Naive thymus-derived CD8-positive, alpha-beta T cell (primary cell): ENCODE results near the gene ABCC4. TPM values are rescaled to one million over a fixed set of nuclear protein-coding genes. Genes with fewer than 3 reads are reported as not detected.
"Not testable (repeated sequence)": the region's sequence is repeated elsewhere in the genome, so short reads cannot be mapped to it uniquely, and the experiment has no call there.

Experiments
- ATAC-seq, 2 donors: fragments of 150-1000 bp; cut with Tn5 transposase in 1 of 2; sonication (Bioruptor Pico), chemical (Tn5 transposase) in 1 of 2; 1 replicate in 1 of 2; 2 replicates in 1 of 2; pipeline ENCODE4 v1.10.0; 2021; ENCODE audit warnings: mild to moderate bottlenecking in 2 of 2, moderate library complexity in 2 of 2
- POLR2A ChIA-PET: fragments of 350-600 bp; sonication (Branson Sonifier 250); formaldehyde crosslinking; loops from one replicate; lab custom pipeline; 2021; ENCODE audit warnings: antibody characterized with exemption; lab: Charles Lee
- DNase-seq, 10 donors: peaks; one replicate each; pipeline versions ENCODE4 v3.0.0 to v3.0.0-alpha.2; 2020 to 2022
- H3K27ac Mint-ChIP-seq, 10 donors: one replicate each; pipeline ENCODE4 v1.8.0; 2020 to 2022; ENCODE audit warnings: mild to moderate bottlenecking in 10 of 10, mixed read lengths in 10 of 10, moderate library complexity in 4 of 10, inconsistent platforms in 1 of 10
- H3K27me3 Mint-ChIP-seq, 5 donors: one replicate each; pipeline ENCODE4 v1.8.0; 2021 to 2022; ENCODE audit warnings: mixed read lengths in 5 of 5
- H3K36me3 Mint-ChIP-seq, 3 donors: one replicate each; pipeline ENCODE4 v1.8.0; 2020 to 2022; ENCODE audit warnings: mixed read lengths in 3 of 3, mild to moderate bottlenecking in 2 of 3, inconsistent platforms in 1 of 3
- H3K4me1 Mint-ChIP-seq, 4 donors: one replicate each; pipeline ENCODE4 v1.8.0; 2021 to 2022; ENCODE audit warnings: mixed read lengths in 4 of 4
- H3K4me3 Mint-ChIP-seq, 10 donors: one replicate each; pipeline ENCODE4 v1.8.0; 2020 to 2022; ENCODE audit warnings: mild to moderate bottlenecking in 10 of 10, mixed read lengths in 10 of 10, moderate library complexity in 6 of 10, inconsistent platforms in 1 of 10
- H3K9me3 Mint-ChIP-seq, 9 donors: one replicate each; pipeline ENCODE4 v1.8.0; 2020 to 2022; ENCODE audit warnings: mixed read lengths in 9 of 9, mild to moderate bottlenecking in 3 of 9, inconsistent platforms in 1 of 9, moderate library complexity in 1 of 9
- polyA plus RNA-seq, 3 donors: library from polyadenylated mRNA; unstranded; fragments of 300-500 nt; fragmentation: Illumina TruSeq; gene quantifications; one replicate each; pipeline ENCODE4 v1.2.3, GENCODE V29; 2021
- total RNA-seq, 8 experiments: library from RNA in 2 of 8; stranded (reverse) in 2 of 8; gene quantifications; one replicate each; pipeline ENCODE4 v1.2.3 and lab custom pipeline; 2021 to 2026

The ABCC4 gene
- total and polyA plus RNA-seq, 5 experiments from 2014 or later = 3.5 to 9.2 (median 4.4) TPM

- POLR2A ChIA-PET, H3K27me3 Mint-ChIP-seq, H3K4me3 Mint-ChIP-seq, H3K27ac Mint-ChIP-seq, H3K9me3 Mint-ChIP-seq, ATAC-seq, DNase-seq, H3K4me1 Mint-ChIP-seq: not testable (repeated sequence)
- peaks cover 13 to 48% (median 19%) of the 10 kb centered on the region in 3 donors for H3K36me3 Mint-ChIP-seq
Measured at GRCh38 chr13:95198606-95199005, 102.6 kb downstream of the ABCC4 start.

- H3K4me3 Mint-ChIP-seq = no peak overlapping the region
- no peak for ATAC-seq
- H3K36me3 Mint-ChIP-seq = peaks cover 13 to 43% (median 19%) of the 10 kb centered on the region in 3 donors
- peaks cover 2 to 7% (median 4%) of the 10 kb centered on the region in 4 donors for H3K4me1 Mint-ChIP-seq
- no peaks in the 10 kb centered on the region for H3K27me3 Mint-ChIP-seq
- H3K27ac Mint-ChIP-seq = no peak overlapping the region
- POLR2A ChIA-PET = no interaction called here
- DNase-seq = no peak
- H3K9me3 Mint-ChIP-seq = peaks cover 0 to 7% (median 3%) of the 10 kb centered on the region in 9 donors
Measured at GRCh38 chr13:95197548-95197947, 103.7 kb downstream of the ABCC4 start.

- H3K27me3 Mint-ChIP-seq = no peaks in the 10 kb centered on the region
- H3K4me3 Mint-ChIP-seq = no peak overlapping the region
- DNase-seq (no peak), ATAC-seq (no peak)
- H3K36me3 Mint-ChIP-seq = peaks cover 11 to 24% (median 12%) of the 10 kb centered on the region in 3 donors
- POLR2A ChIA-PET = no interaction called here
- H3K27ac Mint-ChIP-seq = no peak overlapping the region
- peaks cover 2 to 7% (median 4%) of the 10 kb centered on the region in 4 donors for H3K4me1 Mint-ChIP-seq
- H3K9me3 Mint-ChIP-seq = peaks cover 0 to 7% (median 3%) of the 10 kb centered on the region in 9 donors
Measured at GRCh38 chr13:95195146-95195545, 106.1 kb downstream of the ABCC4 start.

GRCh38 chr13:95193509-95194230 lies 107.6 kb downstream of the ABCC4 start:
- peaks cover 0 to 13% (median 2%) of the 10 kb centered on the region in 3 donors for H3K36me3 Mint-ChIP-seq
- POLR2A ChIA-PET = no interaction called here
- peak overlapping the region in 1 of 10 donors; percentile 16 for H3K27ac Mint-ChIP-seq
- peaks cover 0 to 7% (median 0%) of the 10 kb centered on the region in 9 donors for H3K9me3 Mint-ChIP-seq
- no peak for ATAC-seq
- peaks cover 5 to 12% (median 6%) of the 10 kb centered on the region in 4 donors for H3K4me1 Mint-ChIP-seq
- DNase-seq = no peak
- H3K27me3 Mint-ChIP-seq = no peaks in the 10 kb centered on the region
- no peak overlapping the region for H3K4me3 Mint-ChIP-seq

- DNase-seq = no peak
- no peak overlapping the region for H3K27ac Mint-ChIP-seq
- POLR2A ChIA-PET = no interaction called here
Measured at GRCh38 chr13:95192998-95193397, 108.3 kb downstream of the ABCC4 start.

GRCh38 chr13:95192564-95192945 lies 108.7 kb downstream of the ABCC4 start:
- H3K27ac Mint-ChIP-seq = peak overlapping the region in 4 of 10 donors; percentile 22 to 80 (median 40)
- H3K4me3 Mint-ChIP-seq, H3K9me3 Mint-ChIP-seq, ATAC-seq, H3K36me3 Mint-ChIP-seq, H3K27me3 Mint-ChIP-seq, DNase-seq, POLR2A ChIA-PET: not testable (repeated sequence)
- peaks cover 0 to 11% (median 5%) of the 10 kb centered on the region in 4 donors for H3K4me1 Mint-ChIP-seq

More at GRCh38 chr13:95192998-95193397, 108.3 kb downstream of the ABCC4 start:
- H3K9me3 Mint-ChIP-seq = peaks cover 0 to 4% (median 0%) of the 10 kb centered on the region in 9 donors
- no peak for ATAC-seq
- H3K4me1 Mint-ChIP-seq = peaks cover 4 to 11% (median 8%) of the 10 kb centered on the region in 4 donors
- H3K36me3 Mint-ChIP-seq = peaks cover 0 to 9% (median 4%) of the 10 kb centered on the region in 3 donors
- H3K27me3 Mint-ChIP-seq = no peaks in the 10 kb centered on the region
- H3K4me3 Mint-ChIP-seq = no peak overlapping the region

- DNase-seq = peak; percentile 14 to 68 (median 40)
- H3K36me3 Mint-ChIP-seq = peaks cover 0 to 8% (median 4%) of the 10 kb centered on the region in 3 donors
- ATAC-seq = peak; percentile 75 to 77
- H3K27ac Mint-ChIP-seq = peak overlapping the region in 5 of 10 donors; percentile 22 to 80 (median 56)
- peaks cover 0 to 12% (median 5%) of the 10 kb centered on the region in 4 donors for H3K4me1 Mint-ChIP-seq
- H3K27me3 Mint-ChIP-seq = no peaks in the 10 kb centered on the region
- no peaks in the 10 kb centered on the region for H3K9me3 Mint-ChIP-seq
- H3K4me3 Mint-ChIP-seq = no peak overlapping the region
- POLR2A ChIA-PET = no interaction called here
Measured at GRCh38 chr13:95191821-95192563, 109.3 kb downstream of the ABCC4 start.

- no peaks in the 10 kb centered on the region for H3K27me3 Mint-ChIP-seq
- no peaks in the 10 kb centered on the region for H3K9me3 Mint-ChIP-seq
- peaks cover 0 to 8% (median 0%) of the 10 kb centered on the region in 3 donors for H3K36me3 Mint-ChIP-seq
- POLR2A ChIA-PET = interaction anchor here (1.0 kb wide), 1 partner anchor 10 kb away, joined by 3 read pairs; no protein-coding TSS in a partner anchor
- peaks cover 8 to 48% (median 40%) of the 10 kb centered on the region in 4 donors for H3K4me1 Mint-ChIP-seq
- ATAC-seq (no peak), DNase-seq (no peak)
- peak overlapping the region in 2 of 10 donors; percentile 38 to 62 for H3K4me3 Mint-ChIP-seq
- H3K27ac Mint-ChIP-seq = peak overlapping the region in 3 of 10 donors; percentile 43 to 77 (median 59)
Measured at GRCh38 chr13:95188128-95188527, 113.1 kb downstream of the ABCC4 start.

- POLR2A ChIA-PET = interaction anchor here (0.6 kb wide), 1 partner anchor 195 kb away, joined by 3 read pairs; no protein-coding TSS in a partner anchor
- Mint-ChIP-seq H3K36me3 (peaks cover 0 to 10% (median 3%) of the 10 kb centered on the region in 3 donors), H3K4me3 (peak overlapping the region; percentile 62 to 83 (median 76)), H3K27ac (peak overlapping the region; percentile 82 to 95 (median 92)), H3K9me3 (peaks cover 0 to 3% (median 0%) of the 10 kb centered on the region in 9 donors), H3K4me1 (peaks cover 18 to 65% (median 55%) of the 10 kb centered on the region in 4 donors), H3K27me3 (no peaks in the 10 kb centered on the region)
- DNase-seq = peak; percentile 15 to 75 (median 54)
- ATAC-seq = peak; percentile 97 to 98
Measured at GRCh38 chr13:95185851-95186250, 115.4 kb downstream of the ABCC4 start.

GRCh38 chr13:95185311-95185710 lies 115.9 kb downstream of the ABCC4 start:
- DNase-seq (no peak), ATAC-seq (peak; percentile 7 to 13)
- Mint-ChIP-seq H3K27ac (peak overlapping the region; percentile 82 to 95 (median 92)), H3K4me1 (peaks cover 18 to 70% (median 58%) of the 10 kb centered on the region in 4 donors), H3K9me3 (peaks cover 0 to 8% (median 0%) of the 10 kb centered on the region in 9 donors), H3K27me3 (no peaks in the 10 kb centered on the region), H3K4me3 (peak overlapping the region; percentile 62 to 83 (median 76)), H3K36me3 (peaks cover 0 to 14% (median 3%) of the 10 kb centered on the region in 3 donors)
- POLR2A ChIA-PET = interaction anchor here (0.6 kb wide), 1 partner anchor 8 kb away, joined by 3 read pairs; no protein-coding TSS in a partner anchor

GRCh38 chr13:95184317-95184716 lies 116.9 kb downstream of the ABCC4 start:
- Mint-ChIP-seq H3K4me3 (peak overlapping the region in 9 of 10 donors; percentile 9 to 82 (median 65)), H3K27ac (peak overlapping the region; percentile 68 to 95 (median 92)), H3K9me3 (peaks cover 0 to 18% (median 5%) of the 10 kb centered on the region in 9 donors), H3K27me3 (no peaks in the 10 kb centered on the region), H3K36me3 (peaks cover 0 to 22% (median 3%) of the 10 kb centered on the region in 3 donors), H3K4me1 (peaks cover 18 to 67% (median 55%) of the 10 kb centered on the region in 4 donors)
- ATAC-seq = no peak
- no peak for DNase-seq
- POLR2A ChIA-PET = no interaction called here

- ATAC-seq (no peak), DNase-seq (no peak)
- Mint-ChIP-seq H3K4me1 (peaks cover 27 to 71% (median 60%) of the 10 kb centered on the region in 4 donors), H3K36me3 (peaks cover 6 to 33% (median 14%) of the 10 kb centered on the region in 3 donors), H3K9me3 (peaks cover 0 to 29% (median 16%) of the 10 kb centered on the region in 9 donors), H3K4me3 (peak overlapping the region in 2 of 10 donors; percentile 33 to 39), H3K27me3 (no peaks in the 10 kb centered on the region), H3K27ac (peak overlapping the region in 3 of 10 donors; percentile 19 to 82 (median 51))
- POLR2A ChIA-PET = interaction anchor here (0.9 kb wide), 1 partner anchor 10 kb away, joined by 3 read pairs; no protein-coding TSS in a partner anchor
Measured at GRCh38 chr13:95182570-95183265, 118.5 kb downstream of the ABCC4 start.
